GM20000 (cell line): ENCODE results near the gene INKA2.
A peak's percentile ranks its signal among the peaks of the same experiment; 100 is the strongest.

Source experiments
- DNase-seq: peaks from one replicate; pipeline ENCODE4 v3.0.0; 2012; ENCODE audit warnings: low spot score
- TF ChIP-seq, protein P1 (sequence below): IDR thresholded peaks from 2 replicates; pipeline ENCODE4 v1.5.1; 2012; ENCODE audit warnings: mild to moderate bottlenecking, control low read depth; ENCODE audit errors: extremely low read depth, missing control alignments

The INKA2 gene

GRCh38 chr1:111739194-111739924 lies at the start of gene INKA2:
INKA2 (minus strand) TSS chr1:111739395; CDS start chr1:111739242, 153 bp downstream.
- TF ChIP-seq, protein P1, sequence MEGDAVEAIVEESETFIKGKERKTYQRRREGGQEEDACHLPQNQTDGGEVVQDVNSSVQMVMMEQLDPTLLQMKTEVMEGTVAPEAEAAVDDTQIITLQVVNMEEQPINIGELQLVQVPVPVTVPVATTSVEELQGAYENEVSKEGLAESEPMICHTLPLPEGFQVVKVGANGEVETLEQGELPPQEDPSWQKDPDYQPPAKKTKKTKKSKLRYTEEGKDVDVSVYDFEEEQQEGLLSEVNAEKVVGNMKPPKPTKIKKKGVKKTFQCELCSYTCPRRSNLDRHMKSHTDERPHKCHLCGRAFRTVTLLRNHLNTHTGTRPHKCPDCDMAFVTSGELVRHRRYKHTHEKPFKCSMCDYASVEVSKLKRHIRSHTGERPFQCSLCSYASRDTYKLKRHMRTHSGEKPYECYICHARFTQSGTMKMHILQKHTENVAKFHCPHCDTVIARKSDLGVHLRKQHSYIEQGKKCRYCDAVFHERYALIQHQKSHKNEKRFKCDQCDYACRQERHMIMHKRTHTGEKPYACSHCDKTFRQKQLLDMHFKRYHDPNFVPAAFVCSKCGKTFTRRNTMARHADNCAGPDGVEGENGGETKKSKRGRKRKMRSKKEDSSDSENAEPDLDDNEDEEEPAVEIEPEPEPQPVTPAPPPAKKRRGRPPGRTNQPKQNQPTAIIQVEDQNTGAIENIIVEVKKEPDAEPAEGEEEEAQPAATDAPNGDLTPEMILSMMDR, result no peak

GRCh38 chr1:111786669-111787207 lies 47.5 kb upstream of the INKA2 start:
- no peak for DNase-seq
- TF ChIP-seq, protein P1, result no peak

More at GRCh38 chr1:111739194-111739924, at the start of gene INKA2:
- DNase-seq, result peak; percentile 96

DNA sequence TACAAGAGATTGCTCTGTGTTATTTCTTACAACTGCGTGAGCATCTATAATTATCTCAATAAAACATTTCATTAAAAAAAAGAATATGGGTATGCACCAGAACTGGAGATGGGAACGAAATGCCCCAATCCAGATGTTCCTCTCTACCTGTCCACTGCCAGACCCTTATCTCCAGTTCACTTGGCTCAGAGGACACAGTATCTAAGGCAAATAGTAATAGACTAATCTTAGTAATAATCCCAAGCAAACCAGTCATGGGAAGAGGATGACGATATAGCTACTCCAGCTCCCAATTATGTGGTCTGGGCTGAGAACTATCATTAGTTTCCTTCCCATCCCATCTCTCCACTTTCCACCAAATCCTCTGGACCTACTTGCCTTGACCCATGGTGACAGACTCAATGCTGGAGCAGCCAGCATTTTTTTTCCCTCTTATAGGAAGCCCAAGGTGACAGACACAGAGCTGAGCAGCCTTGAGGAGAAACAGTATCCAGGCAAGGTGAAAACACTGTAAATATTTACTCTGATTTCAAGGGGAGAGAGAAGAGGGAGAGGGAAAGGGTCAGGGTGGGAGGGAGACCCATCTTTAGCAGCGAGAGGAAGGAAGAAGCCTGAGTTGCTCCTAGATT lies 45.2 kb upstream of the INKA2 start:
- TF ChIP-seq, protein P1, result no peak
- DNase-seq, result no peak

- TF ChIP-seq, protein P1, result no peak
- DNase-seq, result no peak
These were observed 40.4 kb upstream of the INKA2 start for GRCh38 chr1:111779546-111779945.

DNA sequence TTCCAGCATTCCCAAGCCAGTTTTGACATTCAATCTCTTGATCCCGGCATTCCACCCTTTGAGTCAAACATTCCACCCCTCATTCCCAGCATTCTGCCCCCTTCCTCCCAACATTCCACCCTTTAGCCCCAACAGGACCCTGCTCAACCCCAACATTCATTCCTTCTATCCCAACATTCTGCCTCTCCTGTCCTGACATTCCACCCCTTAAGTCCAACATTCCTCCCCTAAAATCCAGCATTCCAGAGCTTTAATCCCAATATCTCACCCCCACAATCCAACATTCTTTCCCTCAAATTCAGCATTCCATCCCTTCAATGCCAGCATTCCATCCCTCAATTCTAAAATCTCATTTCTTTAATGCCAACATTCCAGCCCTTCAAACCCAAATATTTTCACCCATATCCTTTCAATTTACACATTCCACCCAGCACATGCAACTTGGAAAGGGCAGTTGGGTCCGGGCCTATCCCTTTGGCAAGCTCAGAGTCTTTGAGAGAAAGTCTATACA lies 39.4 kb upstream of the INKA2 start:
- DNase-seq, result no peak
- TF ChIP-seq, protein P1, result no peak

DNA sequence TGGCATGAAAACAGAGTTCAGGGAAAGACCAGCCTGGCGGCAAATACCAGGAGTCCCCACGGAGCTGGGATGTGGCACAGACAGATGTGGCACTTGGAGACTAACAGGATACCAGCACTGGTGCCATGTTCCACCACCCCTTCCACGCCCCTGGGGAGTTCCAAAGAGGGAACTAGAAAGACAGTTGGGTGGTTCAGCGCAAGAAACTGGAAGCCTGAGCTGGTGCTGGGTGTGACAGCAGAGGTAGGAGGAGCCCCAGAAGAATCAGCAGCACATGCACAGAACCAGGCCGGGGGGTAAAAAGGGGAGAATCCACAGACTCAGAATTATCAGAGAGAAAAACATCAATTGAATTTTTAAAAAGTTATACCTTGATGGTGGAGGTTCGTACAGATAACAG lies 38.9 kb upstream of the INKA2 start:
- DNase-seq, result no peak
- TF ChIP-seq, protein P1, result no peak

GRCh38 chr1:111777301-111777700 lies 38.1 kb upstream of the INKA2 start:
- TF ChIP-seq, protein P1, result no peak
- no peak for DNase-seq
